ENCODE measurements around the gene FBXL22.

Gene FBXL22

GRCh38 chr15:63593705-63594671 lies 3.2 kb upstream of the FBXL22 start:
- DNase-seq (ENCODE audit: low spot score) = no peak

- DNase-seq (ENCODE audit: low spot score) = no peak
Observed at GRCh38 chr15:63595065-63595464, 2.1 kb upstream of the FBXL22 start.

- DNase-seq (ENCODE audit: low spot score) = no peak
Observed at GRCh38 chr15:63595688-63596087, 1.5 kb upstream of the FBXL22 start.

DNA sequence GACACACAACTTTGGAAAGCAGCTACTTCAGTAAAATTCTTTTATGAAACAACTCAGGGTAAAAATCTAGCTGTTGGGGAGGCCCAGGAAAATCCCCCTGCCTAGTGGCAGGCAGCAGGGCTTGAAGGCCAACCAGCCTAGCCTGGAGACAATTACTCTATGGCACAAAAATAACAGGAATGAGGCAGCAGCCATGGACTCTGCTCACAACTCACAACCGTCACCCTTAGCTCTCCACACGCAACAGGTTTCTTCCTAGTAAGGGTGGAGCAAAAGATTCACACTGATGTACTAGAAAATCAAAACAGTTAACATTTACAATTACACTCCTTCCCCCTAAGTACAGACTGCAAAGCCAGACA lies 530 bp upstream of the FBXL22 start:
- DNase-seq (ENCODE audit: low spot score) = no peak

- no peak for DNase-seq (ENCODE audit: low spot score)
Observed at GRCh38 chr15:63597821-63598220, 634 bp downstream of the FBXL22 start.

GRCh38 chr15:63598473-63599400 lies 1.6 kb downstream of the FBXL22 start:
- no peak for DNase-seq (ENCODE audit: low spot score)

- peak; percentile 63 for DNase-seq (ENCODE audit: low spot score)
Observed at GRCh38 chr15:63599401-63600000, 2.3 kb downstream of the FBXL22 start.

GRCh38 chr15:63600001-63600615 lies 2.9 kb downstream of the FBXL22 start:
- DNase-seq (ENCODE audit: low spot score) = peak; percentile 30

- peak; percentile 86 for DNase-seq (ENCODE audit: low spot score)
Observed at GRCh38 chr15:63600616-63601025, 3.4 kb downstream of the FBXL22 start.

GRCh38 chr15:63601026-63601703 lies 4.0 kb downstream of the FBXL22 start:
- peak; percentile 22 for DNase-seq (ENCODE audit: low spot score)

GRCh38 chr15:63601704-63602185 lies 4.6 kb downstream of the FBXL22 start:
- peak; percentile 27 for DNase-seq (ENCODE audit: low spot score)

GRCh38 chr15:63602595-63602994 lies 5.4 kb downstream of the FBXL22 start:
- DNase-seq (ENCODE audit: low spot score) = no peak

DNA sequence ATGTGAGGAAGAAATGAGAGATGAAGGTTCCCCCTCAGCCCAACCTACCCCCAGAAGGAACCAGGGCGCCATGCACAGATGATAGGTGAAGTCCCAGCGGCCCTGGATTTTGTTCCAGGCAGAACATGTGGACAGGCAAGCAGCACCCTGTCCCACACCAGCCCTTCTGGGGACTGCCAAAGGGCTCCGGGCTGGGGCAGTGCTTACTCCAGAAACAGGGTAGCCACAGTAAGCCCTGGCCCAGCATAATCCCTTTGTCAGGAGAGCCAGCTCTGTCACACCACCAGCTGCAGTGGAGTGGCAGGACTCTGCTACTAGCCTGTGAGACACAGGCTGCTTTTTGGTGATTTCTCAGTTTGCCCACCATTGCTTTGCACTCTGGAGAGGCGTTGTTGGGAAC lies 6.3 kb downstream of the FBXL22 start:
- DNase-seq (ENCODE audit: low spot score) = no peak

DNA sequence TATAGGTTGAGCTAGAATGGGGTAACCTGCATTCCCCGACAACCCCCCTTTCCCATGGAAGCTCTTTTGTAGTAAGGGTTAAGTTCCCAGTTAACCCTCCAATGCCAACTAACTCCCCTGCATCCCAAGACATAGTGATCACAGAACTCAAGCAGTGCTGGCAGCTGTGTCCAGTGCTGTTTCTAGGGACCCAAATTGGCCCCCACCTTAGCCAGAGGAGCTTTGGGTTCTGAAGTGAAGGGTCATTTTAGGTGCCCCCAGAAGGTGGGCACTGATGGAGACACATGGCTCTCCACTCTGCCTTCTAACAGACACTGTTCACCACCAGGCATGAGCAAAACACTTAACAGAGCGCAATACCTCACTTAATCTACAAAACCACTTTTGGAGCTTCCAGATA lies 7.1 kb downstream of the FBXL22 start:
- DNase-seq (ENCODE audit: low spot score) = no peak

DNA sequence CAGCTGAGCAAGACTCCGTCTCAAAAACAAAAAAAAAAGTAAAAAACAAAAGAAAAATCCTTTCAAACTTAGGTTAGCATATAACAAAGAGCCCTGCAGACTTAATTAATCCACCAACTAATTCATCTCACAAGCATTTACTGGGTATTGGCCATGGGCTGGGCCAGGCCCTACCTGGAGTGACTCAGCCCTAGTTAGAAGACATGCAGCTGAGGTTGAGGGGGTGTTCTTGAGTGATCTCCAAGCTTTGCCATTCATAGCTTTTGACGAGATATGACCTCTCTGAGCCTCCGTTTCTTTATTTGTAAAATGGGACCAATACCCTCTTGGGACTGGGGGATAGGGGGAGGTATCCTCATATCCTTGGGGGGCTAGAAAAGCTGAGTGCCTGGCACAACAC lies 7.8 kb downstream of the FBXL22 start:
- DNase-seq (ENCODE audit: low spot score) = no peak

DNA sequence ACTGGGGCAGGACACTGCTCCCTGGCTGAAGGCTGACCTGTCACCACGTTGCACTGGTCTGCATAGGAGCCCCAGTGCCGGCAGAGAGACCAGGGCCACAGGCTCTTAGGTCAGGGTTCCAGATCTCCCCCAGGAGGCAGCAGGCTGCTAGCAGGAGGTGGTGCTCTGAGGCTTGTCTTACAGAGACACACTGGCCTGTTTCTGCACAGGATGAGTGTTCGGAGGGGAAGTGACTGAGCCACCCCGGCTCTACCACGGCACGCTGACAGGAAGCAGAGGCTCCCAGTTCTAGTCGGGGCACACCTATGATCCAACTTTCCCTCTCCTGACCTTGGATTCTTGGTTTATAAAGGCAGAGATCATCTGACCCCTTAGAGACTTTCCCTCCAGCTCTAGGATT lies 8.6 kb downstream of the FBXL22 start:
- DNase-seq (ENCODE audit: low spot score) = no peak

GRCh38 chr15:63606308-63606707 lies 9.1 kb downstream of the FBXL22 start:
- no peak for DNase-seq (ENCODE audit: low spot score)

GRCh38 chr15:63608989-63609388 lies 11.8 kb downstream of the FBXL22 start:
- no peak for DNase-seq (ENCODE audit: low spot score)

DNA sequence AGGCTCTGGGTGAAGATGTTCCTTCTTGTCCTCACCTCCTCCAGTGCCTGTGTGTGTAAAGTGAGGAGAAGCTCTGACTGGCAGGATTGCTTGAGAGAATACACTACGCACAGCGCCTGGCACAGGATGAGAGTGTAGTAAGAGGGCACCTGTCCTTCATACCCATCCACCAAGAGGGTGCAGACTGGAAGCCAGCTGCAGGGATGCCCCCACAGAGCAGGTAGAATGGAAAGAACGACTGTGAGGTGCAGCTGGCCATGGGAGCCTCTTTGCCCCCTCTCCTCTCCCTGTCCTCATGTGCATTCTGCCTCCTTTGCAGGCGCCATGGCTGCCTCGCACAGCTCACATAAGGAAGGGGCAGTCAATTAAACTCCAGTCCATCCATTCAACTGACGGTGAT lies 12.3 kb downstream of the FBXL22 start:
- DNase-seq (ENCODE audit: low spot score) = no peak

DNA sequence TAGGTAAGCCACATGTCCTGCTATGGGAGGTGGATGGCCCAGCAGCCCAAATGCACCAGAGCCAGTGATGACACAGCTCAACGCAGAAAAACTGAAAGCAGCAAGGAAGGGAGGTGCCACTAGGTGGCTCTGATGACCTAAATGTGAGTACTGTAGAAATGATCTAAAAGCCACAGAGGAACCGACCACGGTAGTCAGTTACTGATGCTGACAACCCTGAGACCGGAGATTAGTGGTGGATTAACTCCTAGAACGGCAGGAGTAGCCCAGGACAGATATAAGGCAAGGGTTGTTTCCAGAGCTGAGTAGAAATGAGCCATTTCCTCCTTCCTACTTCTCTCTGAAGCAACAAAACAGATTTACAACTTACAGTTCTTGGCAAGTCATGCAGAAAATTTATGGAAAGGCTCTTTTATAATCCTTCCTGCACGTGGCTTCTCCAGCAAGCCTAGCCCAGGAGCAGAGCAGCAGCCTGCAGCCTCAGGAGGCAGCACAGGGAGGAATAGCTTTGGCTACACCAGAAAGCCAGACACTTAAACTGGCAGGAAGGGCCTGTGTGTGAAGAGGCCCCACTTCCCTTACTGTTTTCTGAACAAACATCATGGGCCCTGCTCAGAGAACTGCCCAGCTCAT lies 13.1 kb downstream of the FBXL22 start:
- peak; percentile 76 for DNase-seq (ENCODE audit: low spot score)

GRCh38 chr15:63611177-63611576 lies 14.0 kb downstream of the FBXL22 start:
- no peak for DNase-seq (ENCODE audit: low spot score)
